H1 (cell line): ENCODE data around the gene CDC42. TPM values are rescaled to one million over a fixed set of nuclear protein-coding genes. Genes with fewer than 3 reads are reported as not detected.

ENCODE experiments used
- CTCF ChIA-PET: fragments of 300-600 bp; sonication (Branson Sonifier 250); formaldehyde crosslinking; loops from one replicate; lab custom pipeline; 2021; ENCODE audit not compliant: partially characterized antibody; lab: Charles Lee
- POLR2A ChIA-PET: fragments of 300-600 bp; sonication (Branson Sonifier 250); formaldehyde crosslinking; loops from one replicate; lab custom pipeline; 2021; ENCODE audit warnings: inconsistent platforms; ENCODE audit not compliant: partially characterized antibody; lab: Charles Lee
- DNase-seq, 2 experiments: peaks; one replicate each; pipeline versions ENCODE4 v3.0.0 to v3.0.0-alpha.2; 2010 to 2022; ENCODE audit warnings: low spot score in 2 of 2, low read depth in 1 of 2, mixed read lengths in 1 of 2
- FAIRE-seq: peaks from 2 replicates; lab custom pipeline; 2011; peaks lifted over from hg19 to GRCh38; lab: Jason Lieb, UNC
- H2AFZ ChIP-seq: 2 replicates; pipeline ENCODE4 v1.8.1; 2012; ENCODE audit warnings: low read length, inconsistent platforms
- H2AK5ac ChIP-seq: 2 replicates; pipeline ENCODE4 v1.6.1; 2013; ENCODE audit warnings: low read depth, low read length
- H2BK120ac ChIP-seq: replicated peaks from 2 replicates; pipeline ENCODE3; 2013; ENCODE audit warnings: low read depth, low read length, inconsistent platforms
- H2BK12ac ChIP-seq: 2 replicates; pipeline ENCODE4 v1.6.1; 2013; ENCODE audit warnings: low read depth, low read length
- H2BK15ac ChIP-seq: 2 replicates; pipeline ENCODE4 v1.6.1; 2013; ENCODE audit warnings: low read length
- H2BK20ac ChIP-seq: 2 replicates; pipeline ENCODE4 v1.6.1; 2013; ENCODE audit warnings: low read length
- H2BK5ac ChIP-seq: 2 replicates; pipeline ENCODE4 v1.6.1; 2013; ENCODE audit warnings: low read depth, low read length
- H3K14ac ChIP-seq: 2 replicates; pipeline ENCODE4 v1.6.1; 2013; ENCODE audit warnings: inconsistent platforms; ENCODE audit not compliant: insufficient read length
- H3K18ac ChIP-seq: 2 replicates; pipeline ENCODE4 v1.6.1; 2013; ENCODE audit warnings: low read length; ENCODE audit errors: extremely low read depth
- H3K23ac ChIP-seq: 2 replicates; pipeline ENCODE4 v1.6.1; 2013; ENCODE audit warnings: inconsistent platforms; ENCODE audit not compliant: insufficient read length
- H3K23me2 ChIP-seq: 2 replicates; pipeline ENCODE4 v1.6.1; 2013; ENCODE audit warnings: low read depth, low read length
- H3K27ac ChIP-seq: 2 replicates; pipeline ENCODE4 v1.6.1; 2011; ENCODE audit warnings: low read depth, low read length, inconsistent platforms
- H3K27me3 ChIP-seq, 4 experiments: replicated peaks in 1 of 4; 1 replicate in 1 of 4; 2 replicates in 3 of 4; pipeline versions ENCODE4 v1.6.1 to v1.8.1; 2011 to 2013; ENCODE audit warnings: low read length in 3 of 4, mild to moderate bottlenecking in 3 of 4, inconsistent platforms in 2 of 4, mixed read lengths in 2 of 4, moderate library complexity in 1 of 4; ENCODE audit not compliant: control insufficient read depth in 3 of 4, insufficient read depth in 3 of 4; ENCODE audit errors: extremely low read depth in 1 of 4
- H3K36me3 ChIP-seq, 4 experiments: 2 replicates each; pipeline versions ENCODE4 v1.6.1 to v1.8.1; 2011 to 2013; ENCODE audit warnings: mild to moderate bottlenecking in 4 of 4, low read length in 3 of 4, moderate library complexity in 2 of 4, control low read depth in 1 of 4, inconsistent platforms in 1 of 4; ENCODE audit not compliant: insufficient read depth in 4 of 4, control insufficient read depth in 2 of 4
- H3K4ac ChIP-seq: replicated peaks from 2 replicates; pipeline ENCODE3; 2013; ENCODE audit warnings: low read length, low read depth, mixed read lengths, inconsistent platforms; ENCODE audit not compliant: insufficient read length
- H3K4me1 ChIP-seq, 4 experiments: replicated peaks in 1 of 4; 1 replicate in 1 of 4; 2 replicates in 3 of 4; pipeline versions ENCODE4 v1.6.1 to v1.8.1; 2011 to 2013; ENCODE audit warnings: low read length in 3 of 4, inconsistent platforms in 2 of 4, mixed read lengths in 1 of 4; ENCODE audit not compliant: insufficient read depth in 4 of 4, control insufficient read depth in 3 of 4
- H3K4me2 ChIP-seq, 2 experiments: 2 replicates each; pipeline versions ENCODE4 v1.6.1 to v1.8.1; 2011 to 2013; ENCODE audit warnings: low read depth in 2 of 2, low read length in 2 of 2, control low read depth in 1 of 2, inconsistent platforms in 1 of 2, mild to moderate bottlenecking in 1 of 2; ENCODE audit not compliant: insufficient read depth in 1 of 2
- H3K4me3 ChIP-seq, 4 experiments: fragments of 200-600, 300-600 bp in 1 of 4; sonication (generic), shearing (Covaris generic), sonication (Bioruptor Twin) in 1 of 4; 2 replicates each; pipeline versions ENCODE4 v1.5.1 to v1.8.1; 2011 to 2016; ENCODE audit warnings: low read length in 4 of 4, low read depth in 3 of 4, control low read depth in 2 of 4, inconsistent platforms in 2 of 4, mild to moderate bottlenecking in 2 of 4, mixed read lengths in 1 of 4, moderate library complexity in 1 of 4; ENCODE audit not compliant: insufficient read depth in 2 of 4; ENCODE audit errors: extremely low read depth in 1 of 4
- H3K56ac ChIP-seq: replicated peaks from 2 replicates; pipeline ENCODE3; 2013; ENCODE audit warnings: low read depth, mild to moderate bottlenecking, mixed read lengths, low read length, inconsistent platforms; ENCODE audit not compliant: insufficient read length
- H3K79me1 ChIP-seq: 2 replicates; pipeline ENCODE4 v1.6.1; 2013; ENCODE audit warnings: low read depth, low read length, control low read depth
- H3K79me2 ChIP-seq, 2 experiments: 2 replicates each; pipeline versions ENCODE4 v1.6.1 to v1.8.1; 2012 to 2013; ENCODE audit warnings: low read length in 2 of 2, mild to moderate bottlenecking in 2 of 2, inconsistent platforms in 1 of 2; ENCODE audit not compliant: insufficient read depth in 2 of 2, control insufficient read depth in 1 of 2
- H3K9ac ChIP-seq, 4 experiments: replicated peaks in 1 of 4; 1 replicate in 1 of 4; 2 replicates in 3 of 4; pipeline versions ENCODE4 v1.6.1 to v1.8.1; 2011 to 2013; ENCODE audit warnings: low read depth in 3 of 4, low read length in 3 of 4, control low read depth in 2 of 4, mild to moderate bottlenecking in 2 of 4, moderate library complexity in 2 of 4, inconsistent platforms in 1 of 4; ENCODE audit errors: extremely low read depth in 1 of 4
- H3K9me3 ChIP-seq, 2 experiments: 2 replicates each; pipeline versions ENCODE4 v1.6.1 to v1.8.1; 2012 to 2013; ENCODE audit warnings: mild to moderate bottlenecking in 2 of 2, moderate library complexity in 2 of 2, control low read depth in 1 of 2, inconsistent platforms in 1 of 2, low read depth in 1 of 2, low read length in 1 of 2, mixed read lengths in 1 of 2; ENCODE audit not compliant: insufficient read depth in 2 of 2
- H4K20me1 ChIP-seq, 2 experiments: replicated peaks in 1 of 2; 2 replicates each; pipeline versions ENCODE3 to v1.8.1; 2011 to 2013; ENCODE audit warnings: inconsistent platforms in 2 of 2, low read length in 2 of 2, mild to moderate bottlenecking in 1 of 2; ENCODE audit not compliant: insufficient read depth in 2 of 2, control insufficient read depth in 1 of 2
- H4K5ac ChIP-seq: 2 replicates; pipeline ENCODE4 v1.6.1; 2013; ENCODE audit warnings: low read length, low read depth, mixed read lengths, inconsistent platforms; ENCODE audit not compliant: insufficient read length
- H4K8ac ChIP-seq: 2 replicates; pipeline ENCODE4 v1.8.0; 2013; ENCODE audit warnings: mild to moderate bottlenecking, moderate library complexity, low read length, inconsistent platforms; ENCODE audit not compliant: insufficient read depth; ENCODE audit errors: extremely low read depth
- H4K91ac ChIP-seq: replicated peaks from 2 replicates; pipeline ENCODE3; 2013; ENCODE audit warnings: low read length, mixed read lengths, inconsistent platforms; ENCODE audit not compliant: insufficient read length
- KDM1A ChIP-seq: fragments of 200-600, 300-600 bp; sonication (generic); IDR thresholded peaks from 2 replicates; pipeline ENCODE4 v1.7.1; 2016; ENCODE audit warnings: mild to moderate bottlenecking, low read length, borderline replicate concordance
- WGBS, 2 experiments: shearing (Covaris generic) in 1 of 2; methylation state at CpG; one replicate each; pipeline versions ENCODE4 v1.1.6 to v1.1.7; 2013 to 2015; ENCODE audit warnings: low lambda C conversion rate in 2 of 2, mixed read lengths in 2 of 2, inconsistent platforms in 1 of 2, low coverage in 1 of 2, missing lambda C conversion rate in 1 of 2; ENCODE audit not compliant: insufficient replicate concordance in 2 of 2, insufficient coverage in 1 of 2, insufficient read length in 1 of 2; ENCODE audit errors: extremely low coverage in 1 of 2, missing lambda C conversion rate in 1 of 2; 5-methylcytosine and 5-hydroxymethylcytosine counted together
- polyA plus RNA-seq, 7 experiments: library from polyadenylated mRNA; depleted of rRNA in 3 of 7; stranded (reverse) in 5 of 7; unstranded in 2 of 7; fragments of >200 nt in 5 of 7; fragments of 200-250 nt in 2 of 7; gene quantifications; 1 replicate in 5 of 7; 2 replicates in 1 of 7; 4 replicates in 1 of 7; pipeline versions ENCODE4 v1.2.1 to v1.2.3, GENCODE V29; 2011 to 2013; ENCODE audit warnings: missing spikeins in 2 of 7, mixed read lengths in 2 of 7
- total RNA-seq: library from RNA; stranded (reverse); fragmentation: NEBNext Ultra II Directional; extraction: Animal tissue kit (Norgen Biotek cat#: 25700); gene quantifications from 2 replicates; pipeline ENCODE4 v1.2.1, GENCODE V29; 2021

CDC42 gene
- total and polyA plus RNA-seq, 2 of the 8 experiments (the other 6 are each of a cell fraction or from before 2014, with no cell fraction given), result 110 to 179 TPM

DNA sequence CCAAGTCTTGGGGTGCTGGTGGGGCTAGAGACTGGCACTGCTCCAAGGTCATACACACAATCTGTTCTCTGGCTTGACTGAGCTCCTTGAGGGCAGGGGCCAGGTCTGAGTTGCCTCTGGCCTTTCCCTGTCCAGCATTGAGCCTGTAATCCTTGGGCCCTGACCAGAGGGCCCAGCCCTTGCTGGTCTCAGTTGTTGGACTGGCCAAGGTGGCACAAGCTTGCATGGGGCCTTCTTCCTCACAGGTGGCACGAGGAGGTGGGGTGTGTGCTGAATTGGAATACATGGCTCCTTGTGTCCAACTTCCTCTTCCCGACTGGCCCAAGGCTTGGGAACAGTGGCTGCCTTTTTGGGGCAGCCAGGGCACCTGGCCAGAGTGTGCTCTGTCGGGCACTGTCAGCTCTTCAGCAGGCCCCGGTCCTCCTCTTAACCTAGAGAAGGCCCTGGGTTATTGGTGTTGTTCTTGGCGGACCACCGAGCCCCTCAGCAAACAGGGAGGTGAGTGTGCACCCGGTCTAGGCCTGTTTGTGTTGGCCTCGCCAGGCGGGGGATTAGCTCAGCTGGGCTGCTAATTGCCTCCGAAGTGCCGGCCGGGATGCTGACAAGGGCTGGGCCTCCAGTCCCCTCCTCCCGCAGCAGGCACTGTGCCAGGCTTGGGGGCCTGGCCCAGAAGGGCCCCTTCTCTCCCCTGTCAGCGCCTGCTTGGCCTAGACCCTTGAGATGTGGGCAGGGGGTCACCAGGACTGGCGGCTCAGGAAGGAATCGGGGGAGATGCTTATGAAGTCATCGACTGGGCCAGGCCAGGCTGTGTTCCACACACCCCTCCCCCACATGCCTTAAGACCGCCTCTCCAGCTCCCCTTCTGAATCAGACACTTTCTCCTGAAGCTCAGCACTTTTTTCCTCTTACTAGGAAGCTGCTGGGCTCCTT is 61.8 kb downstream of the CDC42 start:
- no peak overlapping the region for H2AK5ac ChIP-seq
- H3K27me3 ChIP-seq, result no peaks in the 10 kb centered on the region
- 85% methylated on average over 16 of the region's 18 CpGs; no CpG with 5 or more reads in 1 of the 2 experiments for WGBS, 2 experiments
- H4K20me1 ChIP-seq, result peaks cover 0 to 6% of the 10 kb centered on the region in 2 experiments
- no peak overlapping the region for H2BK15ac ChIP-seq
- H4K8ac ChIP-seq, result no peak overlapping the region
- no peak overlapping the region for H3K4me3 ChIP-seq
- peak overlapping the region; percentile 52; the same call in 1 of the 2 replicates for H2BK5ac ChIP-seq
- H3K4me1 ChIP-seq, result peaks cover 0 to 13% (median 0%) of the 10 kb centered on the region in 4 experiments; a peak in 3 of 7 replicates
- H4K5ac ChIP-seq, result no peak overlapping the region
- H3K4me2 ChIP-seq, result no peak overlapping the region
- no peaks in the 10 kb centered on the region; a peak in 1 of 4 replicates for H3K79me2 ChIP-seq
- no peaks in the 10 kb centered on the region for H3K9me3 ChIP-seq
- ChIA-PET CTCF (interaction anchor here (1.4 to 4.7 kb wide), 3 partner anchors 9 to 302 kb away, joined by 7 to 27 read pairs (median 16); no protein-coding TSS in a partner anchor), POLR2A (interaction anchor here (1.3 to 1.5 kb wide), 3 partner anchors 9 to 61 kb away, joined by 3 to 4 read pairs (median 3); no protein-coding TSS in a partner anchor)
- no peak overlapping the region for H3K18ac ChIP-seq
- no peak overlapping the region for H3K14ac ChIP-seq
- H2BK20ac ChIP-seq, result no peak overlapping the region
- H2AFZ ChIP-seq, result no peak overlapping the region
- no peak overlapping the region for H3K4ac ChIP-seq
- TF ChIP-seq KDM1A, result no peak
- TF ChIP-seq, all 59 proteins: peak for 0
- H2BK120ac ChIP-seq, result no peak overlapping the region
- peak overlapping the region in 1 of 4 experiments; percentile 12; a peak in 1 of 7 replicates for H3K9ac ChIP-seq
- DNase-seq (peak in 1 of 2 experiments; percentile 54), FAIRE-seq (no peak)
- H3K27ac ChIP-seq, result 0 out of 2 replicates have a peak overlapping the region, but pooled peaks have one; percentile 26
- peaks cover 8% of the 10 kb centered on the region for H3K79me1 ChIP-seq
- H3K23ac ChIP-seq, result no peak overlapping the region
- peaks cover 0 to 4% (median 0%) of the 10 kb centered on the region in 4 experiments; a peak in 1 of 8 replicates for H3K36me3 ChIP-seq
- no peak overlapping the region for H3K56ac ChIP-seq
- H4K91ac ChIP-seq, result no peak overlapping the region
- no peak overlapping the region for H2BK12ac ChIP-seq
- H3K23me2 ChIP-seq, result no peaks in the 10 kb centered on the region
